Inflammatory macrophage treated with lipopolysaccharide for 1 hour (primary cell): ENCODE data around the gene A4GALT.
"Not testable (repeated sequence)": the region's sequence is repeated elsewhere in the genome, so short reads cannot be mapped to it uniquely, and the experiment has no call there.

Experiments
- DNase-seq, 2 donors: peaks; one replicate each; pipeline ENCODE4 v3.0.0-alpha.2; 2020 to 2022

The A4GALT gene

DNA sequence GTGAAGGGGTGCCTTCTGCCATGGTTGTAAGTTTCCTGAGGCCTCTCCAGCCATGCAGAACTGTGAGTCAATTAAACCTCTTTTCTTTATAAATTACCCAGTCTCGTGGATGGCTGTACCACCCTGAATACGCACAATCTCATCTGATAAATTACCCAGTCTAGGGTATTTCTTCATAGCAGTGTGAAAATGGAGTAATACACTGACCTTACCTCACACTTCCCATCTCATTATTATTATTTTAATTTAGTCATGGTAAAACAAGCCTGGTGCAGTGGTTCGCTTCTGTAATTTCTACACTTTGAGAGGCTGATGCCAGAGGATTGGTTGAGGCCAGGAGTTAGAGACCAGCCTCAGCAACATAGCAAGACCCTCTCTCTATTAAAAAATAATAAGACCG is 41.0 kb downstream of the A4GALT start:
- DNase-seq, result peak in 1 of 2 donors; percentile 54

DNA sequence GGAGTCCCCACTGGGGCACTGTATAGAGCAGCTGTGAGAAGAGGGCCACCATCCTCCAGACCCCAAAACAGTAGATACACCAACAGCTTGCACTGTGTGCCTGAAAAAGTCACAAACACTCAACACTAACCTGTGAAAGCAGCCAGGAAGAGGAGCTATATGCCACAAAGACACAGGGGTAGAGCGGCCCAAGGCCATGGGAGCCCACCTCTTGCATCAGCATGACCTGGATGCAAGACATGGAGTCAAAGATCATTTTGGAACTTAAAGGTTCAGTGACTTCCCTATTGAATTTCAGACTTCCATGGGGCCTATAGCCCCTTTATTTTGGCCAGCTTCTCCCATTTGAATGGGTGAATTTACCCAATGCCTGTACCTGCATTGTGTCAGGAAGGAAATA is 41.8 kb downstream of the A4GALT start:
- no peak for DNase-seq

DNA sequence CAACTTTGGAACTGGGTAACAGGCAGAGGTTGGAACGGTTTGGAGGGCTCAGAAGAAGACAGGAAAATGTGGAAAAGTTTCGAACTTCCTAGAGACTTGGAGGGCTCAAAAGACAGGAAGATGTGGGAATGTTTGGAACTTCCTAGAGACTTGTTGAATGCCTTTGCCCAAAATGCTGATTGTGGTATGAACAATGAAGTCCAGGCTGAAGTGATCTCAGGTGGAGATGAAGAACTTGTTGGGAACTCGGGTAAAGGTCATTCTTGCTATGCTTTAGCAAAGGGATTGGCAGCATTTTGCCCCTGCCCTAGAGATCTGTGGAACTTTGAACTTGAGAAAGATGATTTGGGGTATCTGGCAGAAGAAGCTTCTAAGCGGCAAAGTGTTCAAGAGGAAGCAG is 42.7 kb downstream of the A4GALT start:
- DNase-seq, result not testable (repeated sequence)

DNA sequence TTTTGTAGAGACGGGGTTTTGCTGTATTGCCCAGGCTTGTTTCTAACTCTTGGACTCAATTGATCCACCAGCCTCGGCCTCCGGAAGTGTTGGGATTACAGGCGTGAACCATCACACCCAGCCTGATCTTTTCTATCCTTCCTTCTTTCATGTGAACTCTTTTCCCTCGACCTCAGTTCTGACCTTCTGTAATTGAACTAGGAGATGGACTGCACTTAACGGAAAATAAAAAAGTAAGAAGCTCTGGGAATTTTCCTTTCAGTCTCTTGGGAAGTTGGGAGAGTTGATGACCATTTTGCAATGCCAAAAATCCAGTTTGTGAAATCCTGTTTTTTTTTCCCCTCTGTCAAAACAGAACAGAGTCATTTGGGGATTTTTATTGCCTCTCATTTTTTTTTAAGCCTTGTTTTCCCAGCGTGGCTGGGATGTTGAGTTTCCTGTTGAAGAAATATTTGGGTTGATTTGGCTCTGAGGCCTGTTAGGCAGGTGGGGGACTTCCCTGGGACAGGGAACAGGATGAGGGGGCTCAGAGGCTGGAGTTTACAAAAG is 44.5 kb downstream of the A4GALT start:
- peak; percentile 88 to 95 for DNase-seq

DNA sequence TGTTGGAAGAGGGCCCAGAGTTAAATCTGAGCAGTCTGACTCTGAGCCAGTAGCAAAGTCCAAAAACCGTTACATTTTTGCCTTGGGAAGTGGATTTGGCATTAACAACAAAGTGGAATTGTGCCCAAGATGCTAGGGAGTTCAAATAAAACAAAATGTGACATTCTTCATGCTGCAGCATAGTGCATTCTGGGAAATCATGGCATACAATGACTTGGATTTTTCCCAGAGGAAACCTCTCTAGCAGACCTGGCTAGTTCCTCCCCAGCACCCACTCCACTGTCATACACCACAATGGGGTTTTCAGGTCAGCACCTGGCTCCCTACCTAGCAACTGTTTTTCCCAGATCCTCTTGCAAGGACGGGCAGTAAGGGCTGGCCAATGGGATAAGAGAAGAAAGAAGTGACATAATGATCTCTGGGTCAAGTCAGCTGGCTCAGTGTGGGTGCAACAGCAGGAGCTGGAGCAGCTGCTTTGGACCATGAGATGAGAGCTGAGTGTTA is 46.7 kb downstream of the A4GALT start:
- peak; percentile 52 to 85 for DNase-seq

DNA sequence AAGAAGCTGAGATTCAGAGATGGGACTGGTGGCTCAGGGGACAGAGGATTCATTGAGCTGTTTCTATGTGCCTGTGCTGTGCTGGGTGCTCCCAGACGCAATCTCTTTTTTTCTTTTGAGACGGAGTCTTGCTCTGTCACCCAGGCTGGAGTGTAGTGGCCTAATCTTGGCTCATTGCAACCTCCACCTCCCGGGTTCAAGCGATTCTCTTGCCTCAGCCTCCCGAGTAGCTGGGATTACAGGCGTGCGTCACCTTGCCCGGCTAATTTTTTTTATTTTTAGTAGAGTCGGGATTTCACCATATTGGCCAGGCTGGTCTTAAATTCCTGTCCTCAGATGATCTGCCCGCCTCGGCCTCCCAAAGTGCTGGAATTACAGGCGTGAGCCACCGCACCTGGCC is 47.6 kb downstream of the A4GALT start:
- DNase-seq, result not testable (repeated sequence)

DNA sequence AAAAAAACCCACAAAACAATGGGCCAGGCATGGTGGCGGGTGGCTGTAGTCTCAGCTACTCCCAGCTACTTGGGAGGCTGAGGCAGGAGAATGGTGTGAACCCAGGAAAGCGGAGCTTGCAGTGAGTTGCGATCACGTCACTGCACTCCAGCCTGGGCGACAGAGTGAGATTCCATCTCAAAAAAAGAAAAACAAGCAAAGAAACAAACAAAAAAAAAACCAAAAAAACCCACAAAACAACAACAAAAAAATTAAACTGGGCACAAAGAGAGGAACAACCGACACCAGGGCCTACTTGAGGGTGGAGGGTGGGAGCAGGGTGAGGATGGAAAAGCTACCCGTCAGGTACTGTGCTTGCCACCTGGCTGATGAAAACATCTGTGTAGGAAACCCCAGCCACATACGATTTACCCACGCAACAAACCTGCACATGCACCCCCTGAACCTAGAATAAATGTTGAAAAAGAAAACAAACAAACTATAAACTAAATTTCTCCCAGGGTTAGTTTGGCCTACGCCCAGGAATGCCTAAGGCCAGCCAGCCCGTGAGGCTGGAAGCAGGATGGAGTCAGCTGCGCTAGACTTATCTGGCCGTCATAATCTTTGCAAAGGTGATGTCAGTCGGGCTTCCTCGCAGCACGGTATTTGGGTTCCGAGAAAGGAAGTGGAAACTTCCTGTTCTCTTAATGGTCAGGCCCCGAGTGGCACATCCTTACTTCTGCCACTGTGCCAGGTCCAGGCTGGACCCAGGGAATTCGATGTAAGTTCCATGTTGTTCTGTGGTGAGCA is 49.6 kb downstream of the A4GALT start:
- peak; percentile 40 to 52 for DNase-seq

DNA sequence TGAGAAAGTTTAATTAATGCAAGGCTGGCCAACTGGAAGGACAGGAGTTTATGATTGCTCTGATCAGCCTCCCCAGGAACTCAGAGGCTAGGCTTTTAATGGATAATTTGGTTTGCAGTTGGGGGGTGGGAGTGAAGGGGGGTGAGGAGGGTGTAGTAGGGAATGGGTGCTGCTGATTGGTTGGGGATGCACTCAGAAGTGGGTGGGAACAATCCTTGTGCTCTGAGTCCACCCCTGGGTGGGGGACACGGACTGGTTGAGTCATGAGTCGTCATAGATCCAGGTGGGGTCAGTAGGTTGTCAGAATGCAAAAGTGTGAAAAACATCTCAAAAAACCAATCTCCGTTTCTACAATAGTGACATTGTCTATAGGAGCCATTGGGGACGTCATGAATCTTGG is 50.6 kb downstream of the A4GALT start:
- DNase-seq, result no peak

DNA sequence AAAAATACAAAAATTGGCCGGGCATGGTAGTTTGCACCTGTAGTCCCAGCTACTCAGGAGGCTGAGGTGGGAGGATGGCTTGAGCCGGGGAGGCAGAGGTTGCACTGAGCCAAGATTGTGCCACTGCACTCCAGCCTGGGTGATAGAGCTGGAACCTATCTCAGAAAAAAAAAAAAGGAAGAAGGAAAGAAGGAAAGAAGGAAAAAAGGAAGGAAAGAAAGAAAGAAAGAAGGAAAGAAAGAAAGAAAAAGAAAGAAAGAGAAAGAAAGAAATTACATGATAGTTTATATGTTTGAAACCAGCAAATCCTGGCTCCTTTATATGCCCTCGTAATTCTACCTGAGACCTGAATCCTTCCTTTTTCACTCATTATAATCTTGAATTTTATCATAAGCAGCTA is 54.3 kb downstream of the A4GALT start:
- DNase-seq, result not testable (repeated sequence)

DNA sequence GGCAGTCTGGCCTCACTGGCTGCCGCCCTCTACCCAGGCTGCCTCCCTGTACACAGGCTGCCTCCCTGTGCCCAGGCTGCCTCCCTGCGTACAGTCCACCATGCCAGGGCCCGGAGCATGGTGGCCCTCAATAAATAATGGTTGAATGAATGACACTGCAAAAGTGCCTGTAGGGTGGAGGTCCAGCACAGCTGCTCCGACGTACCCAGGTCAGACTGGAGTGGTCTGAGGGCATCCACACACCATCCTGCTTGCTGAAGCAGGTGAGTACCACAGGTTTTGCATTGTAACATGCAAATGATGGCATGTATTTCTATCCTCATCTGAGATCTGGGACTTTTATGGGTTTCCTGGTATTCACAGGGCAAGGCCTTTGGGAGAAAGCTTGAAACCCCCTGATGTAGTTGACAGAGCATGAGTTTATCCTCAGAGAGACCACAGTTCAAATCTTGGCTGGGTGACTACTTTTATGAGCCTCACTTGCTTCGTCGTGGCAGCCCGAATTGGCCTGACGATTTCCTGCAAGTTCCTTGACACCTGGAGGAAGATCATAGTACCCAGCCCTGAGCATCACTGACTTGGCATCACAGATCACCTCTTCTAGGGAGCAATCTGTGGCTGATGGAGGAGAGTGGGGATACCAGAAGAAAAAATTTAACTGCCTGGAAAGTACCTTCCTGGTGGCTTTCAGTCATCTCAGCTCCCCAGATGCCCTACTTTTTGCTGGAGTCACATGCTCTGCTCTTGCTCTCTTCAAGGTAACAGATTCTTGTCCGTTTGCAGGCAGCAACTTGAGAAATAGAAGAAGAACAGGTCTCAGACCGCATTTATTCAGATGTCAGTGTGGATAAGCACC is 55.5 kb downstream of the A4GALT start:
- no peak for DNase-seq

DNA sequence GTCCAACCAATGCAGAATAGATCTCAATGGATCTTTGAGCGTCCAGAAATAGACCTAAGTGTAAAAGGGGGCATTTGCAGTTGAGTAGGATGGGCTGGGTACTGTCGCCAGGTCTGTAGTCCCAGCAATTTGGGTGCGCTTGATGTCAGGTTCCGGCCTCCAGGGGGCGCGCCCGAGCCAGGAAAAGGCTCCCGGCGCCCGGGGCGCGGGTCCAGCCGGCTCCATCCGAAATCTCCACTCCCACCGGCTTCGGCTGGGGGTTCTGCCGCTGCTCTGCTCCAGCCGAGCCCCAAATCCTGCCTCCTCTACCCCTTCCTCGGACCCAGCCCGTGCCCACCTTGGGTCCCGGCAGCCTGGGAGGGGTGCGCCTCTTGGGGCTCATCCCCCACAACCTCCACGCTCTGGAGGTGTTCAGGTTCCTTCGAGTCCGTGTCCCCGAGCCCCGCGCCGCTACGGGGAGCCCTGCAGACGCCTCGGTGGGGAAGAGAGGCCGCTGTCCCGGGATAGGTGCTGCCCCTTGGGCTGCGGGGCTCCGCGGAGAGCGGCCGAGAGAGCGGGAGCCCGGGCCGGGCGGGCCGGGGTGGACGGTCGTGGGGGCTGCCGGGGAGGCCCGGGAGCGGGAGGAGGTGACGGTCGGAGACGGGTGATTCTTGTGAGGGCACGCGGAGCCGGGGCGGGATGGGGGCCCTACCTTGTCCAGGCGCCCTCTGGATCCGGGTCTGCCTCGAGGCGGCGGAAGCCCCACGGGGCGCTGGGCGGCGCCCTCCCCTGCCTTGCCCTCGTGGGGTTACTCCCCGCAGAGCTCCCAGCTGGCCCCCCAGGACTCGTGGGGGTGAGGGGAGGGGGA is 58.5 kb downstream of the A4GALT start:
- DNase-seq, result peak; percentile 56 to 94

DNA sequence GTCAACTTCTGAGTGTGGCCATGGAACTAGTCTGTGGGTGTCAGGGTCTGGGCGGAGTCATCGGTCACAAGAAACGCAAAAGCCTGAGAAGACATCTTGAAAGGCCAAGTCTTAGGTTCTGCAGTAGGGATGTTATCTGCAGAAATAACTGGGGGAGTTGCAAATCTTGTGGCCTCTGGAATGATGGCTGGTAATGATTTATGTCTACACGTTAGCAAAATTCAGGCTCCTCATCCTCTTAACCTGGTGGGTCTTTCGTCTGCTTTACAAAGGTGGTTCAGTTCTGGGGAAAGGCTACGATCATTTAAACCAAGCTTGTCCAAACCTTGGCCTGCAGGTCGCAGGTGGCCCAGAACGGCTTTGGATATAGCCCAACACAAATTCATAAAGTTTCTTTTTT is 64.1 kb downstream of the A4GALT start:
- DNase-seq, result peak in 1 of 2 donors; percentile 39

DNA sequence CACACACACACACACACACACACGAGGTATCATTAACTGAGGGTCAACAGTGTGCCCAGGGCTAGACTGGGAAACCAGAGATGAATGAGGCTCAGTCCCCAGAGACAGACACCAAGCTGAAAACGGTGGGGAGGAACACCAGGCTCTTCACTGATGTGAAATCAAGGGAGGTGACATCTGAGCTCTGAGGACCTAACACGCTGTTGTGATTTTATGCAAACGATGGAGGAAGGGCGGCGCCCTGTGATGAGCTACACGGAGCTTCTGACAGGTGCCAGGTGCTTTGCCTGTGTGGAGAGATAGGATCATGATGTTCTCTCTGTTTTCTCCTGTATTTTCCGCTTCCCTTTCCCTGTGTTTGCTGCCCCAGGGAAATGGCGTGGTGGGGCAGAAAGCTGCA is 65.0 kb downstream of the A4GALT start:
- DNase-seq, result no peak

DNA sequence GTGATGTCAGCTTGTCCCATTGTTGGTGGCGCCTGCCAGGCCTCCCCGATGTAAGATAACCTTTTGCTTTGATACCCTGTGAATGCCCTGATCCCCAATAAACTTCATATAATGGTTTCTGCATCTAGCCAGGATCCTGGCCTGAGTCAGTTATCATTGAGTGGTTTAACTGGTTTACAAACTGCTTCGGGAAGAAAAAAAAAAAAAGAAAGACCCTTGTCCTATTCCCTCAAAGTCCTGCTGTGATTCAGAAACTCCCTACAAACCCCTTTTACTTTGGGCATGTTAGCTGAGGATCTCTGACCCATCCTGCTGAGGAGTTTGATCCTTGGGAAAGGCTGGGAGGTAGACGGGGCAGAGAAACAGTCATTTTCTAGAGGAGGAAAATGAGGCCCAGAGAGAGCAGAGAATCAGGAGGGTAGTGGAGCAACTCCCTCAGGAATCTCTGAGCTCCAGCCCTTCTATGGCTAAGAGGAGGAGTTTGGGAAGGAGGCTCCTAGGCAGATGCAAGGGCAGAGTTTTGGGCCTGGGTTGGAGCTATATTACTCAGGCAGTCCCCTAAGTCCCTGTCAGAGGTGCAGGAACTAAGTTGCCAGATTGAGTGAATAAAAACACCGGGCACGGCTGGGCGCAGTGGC is 66.1 kb downstream of the A4GALT start:
- DNase-seq, result no peak

DNA sequence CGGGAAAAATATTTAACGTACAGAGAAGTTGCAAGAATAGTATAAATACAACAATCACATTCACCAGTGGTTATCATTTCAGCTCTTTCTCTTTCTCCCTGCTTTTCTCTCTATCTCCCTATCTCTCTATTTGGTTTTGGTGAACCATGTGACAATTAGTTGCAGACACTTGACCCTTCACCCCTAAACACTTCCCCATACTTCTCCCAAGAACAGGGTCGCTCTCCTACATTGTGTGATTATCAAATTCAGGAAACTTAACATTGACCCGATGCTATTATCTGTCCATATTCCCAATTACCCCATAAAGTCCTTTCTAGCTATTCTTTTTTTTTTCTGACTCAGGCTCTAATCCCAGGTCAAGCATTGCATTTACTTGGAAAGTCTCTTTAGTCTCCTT is 66.7 kb downstream of the A4GALT start:
- DNase-seq, result peak; percentile 36 to 60

DNA sequence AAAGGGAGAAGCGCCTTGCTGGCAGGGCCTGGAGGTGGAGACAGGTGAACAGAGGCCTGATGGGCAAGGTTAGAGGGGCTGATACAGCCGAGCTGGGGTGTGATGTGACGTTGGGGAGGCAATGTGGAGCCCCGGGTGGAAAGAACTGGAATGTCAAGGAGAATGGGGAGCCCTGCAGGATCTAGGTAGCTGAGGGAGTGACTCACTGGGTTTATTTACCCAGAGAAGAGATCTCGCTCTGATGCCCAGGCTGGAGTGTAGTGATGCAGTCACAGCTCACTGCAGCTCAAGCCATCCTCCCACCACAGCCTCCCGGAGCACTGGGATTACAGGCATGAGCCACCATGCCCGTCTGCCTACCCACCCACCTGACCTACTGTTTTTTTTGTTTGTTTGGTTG is 69.5 kb downstream of the A4GALT start:
- DNase-seq, result no peak

DNA sequence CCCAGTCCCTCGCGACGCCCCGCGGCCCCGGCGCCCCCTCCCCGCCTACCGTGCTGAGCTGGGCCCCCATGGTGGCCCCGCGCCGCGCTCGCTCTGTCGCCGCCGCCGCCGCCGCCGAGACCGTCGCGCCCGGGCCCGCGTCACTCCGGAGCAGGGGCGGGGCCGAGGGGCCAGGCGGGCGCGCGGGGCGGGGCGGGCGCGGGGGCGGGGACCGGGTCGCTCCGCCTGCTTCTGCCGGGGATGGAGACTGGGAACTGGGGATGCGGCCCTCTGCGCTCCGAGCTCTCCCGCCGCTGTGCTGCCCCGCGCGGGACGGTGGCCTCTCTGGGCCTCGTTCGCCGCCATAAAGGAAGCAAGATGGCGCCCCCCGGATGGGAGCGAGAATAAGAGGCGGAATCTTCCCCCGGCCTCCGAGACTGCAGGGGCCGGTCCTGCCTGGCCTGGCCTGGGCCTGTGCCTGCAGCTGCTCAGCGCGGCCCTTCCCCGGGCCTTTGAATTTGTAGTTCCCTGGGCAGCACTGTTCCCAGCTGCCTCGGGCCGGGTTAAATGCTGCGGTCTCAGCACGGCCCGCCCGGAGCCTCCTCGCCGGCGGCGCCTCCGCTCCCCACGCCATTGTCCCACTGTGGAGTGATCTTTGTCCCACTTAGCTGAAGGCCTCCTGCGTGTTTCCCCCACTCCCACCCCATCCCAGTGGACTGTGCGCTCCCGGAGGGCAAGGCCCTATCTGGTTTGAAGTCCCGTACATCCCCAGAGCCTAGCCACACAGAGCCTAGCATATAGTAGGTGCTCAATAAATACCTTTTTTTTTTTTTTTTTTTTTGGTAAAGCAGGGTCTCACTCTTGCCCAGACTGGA is 71.2 kb downstream of the A4GALT start, which contains the start of gene CYB5R3:
Gene CYB5R3, minus strand, starts transcription at position 147 of the 854 bp plus-strand sequence. Its CDS starts 77 bp downstream, at position 70.
- DNase-seq, result peak; percentile 71 to 74

DNA sequence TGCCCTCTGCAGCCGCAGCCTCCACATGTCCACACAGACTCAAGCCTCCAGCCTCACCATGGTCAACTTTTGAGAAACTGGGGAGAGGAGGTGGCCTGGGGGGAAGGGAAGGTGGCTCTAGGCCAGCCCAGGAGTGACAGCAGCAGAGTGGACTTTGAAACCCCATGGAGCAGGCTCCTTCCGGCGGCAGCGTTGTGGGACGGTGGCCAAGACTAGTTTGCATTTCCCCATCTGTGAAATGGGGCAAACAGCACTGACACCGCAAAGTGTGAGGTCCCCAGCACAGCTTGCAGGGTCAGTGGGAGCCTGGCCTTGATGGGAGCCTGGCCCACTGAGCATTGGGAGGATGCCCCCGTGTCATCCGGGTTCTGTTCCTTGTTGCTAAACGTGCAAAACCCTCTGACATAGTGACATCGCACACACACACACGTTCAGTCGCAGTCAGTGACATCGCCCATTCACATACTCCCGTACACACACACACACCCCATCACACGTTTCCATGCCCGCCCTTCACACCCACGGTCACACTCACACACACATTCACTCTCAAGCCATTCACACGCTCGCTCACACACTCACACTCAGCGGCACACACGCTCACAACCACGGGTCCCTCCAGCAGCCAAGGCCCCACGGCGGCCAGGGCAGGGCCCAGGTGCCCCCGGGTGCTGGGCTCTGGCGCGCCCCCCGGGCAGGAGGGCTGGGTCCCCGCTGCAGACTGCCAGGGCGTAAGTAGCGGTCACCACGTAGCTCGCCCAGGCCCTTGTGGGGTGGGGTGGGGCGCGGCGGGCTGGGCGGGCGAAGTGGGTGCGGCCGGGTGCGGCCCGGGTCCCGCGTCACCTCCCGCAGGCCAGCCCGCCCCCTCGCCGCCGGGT is 72.1 kb downstream of the A4GALT start:
- DNase-seq, result peak; percentile 25 to 57

DNA sequence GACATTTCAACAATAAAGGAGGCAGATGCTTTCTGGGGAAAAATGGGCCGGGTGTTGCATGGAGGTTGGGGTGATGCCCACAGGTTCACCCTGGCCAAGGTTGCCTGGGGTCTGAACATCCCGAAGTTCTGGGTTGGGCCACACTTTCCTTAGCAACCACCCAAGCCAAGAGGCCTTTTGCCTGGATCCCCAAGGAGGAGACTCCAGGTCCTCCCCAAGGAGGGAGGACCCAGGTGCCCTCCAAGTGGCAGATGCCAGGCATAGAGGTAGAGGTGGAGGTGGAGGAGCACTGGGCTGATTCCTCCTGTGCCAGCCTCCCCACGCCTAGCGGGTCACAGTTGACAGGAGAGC is 72.7 kb downstream of the A4GALT start:
- no peak for DNase-seq
